Occipital lobe (tissue), 2 donors: ENCODE measurements around the gene PGAM4. TPM values are rescaled to one million over a fixed set of nuclear protein-coding genes. Genes with fewer than 3 reads are reported as not detected.
"Not testable (repeated sequence)": the region's sequence is repeated elsewhere in the genome, so short reads cannot be mapped to it uniquely, and the experiment has no call there.

Source experiments
- DNase-seq: peaks from one replicate; lab custom pipeline; 2025; lab: John Stamatoyannopoulos, UW
- total RNA-seq: library from RNA; depleted of rRNA; stranded (reverse); fragments of >200 nt; gene quantifications from one replicate; pipeline ENCODE4 v1.2.3, GENCODE V29; 2014

The PGAM4 gene
- not detected for total RNA-seq

DNA sequence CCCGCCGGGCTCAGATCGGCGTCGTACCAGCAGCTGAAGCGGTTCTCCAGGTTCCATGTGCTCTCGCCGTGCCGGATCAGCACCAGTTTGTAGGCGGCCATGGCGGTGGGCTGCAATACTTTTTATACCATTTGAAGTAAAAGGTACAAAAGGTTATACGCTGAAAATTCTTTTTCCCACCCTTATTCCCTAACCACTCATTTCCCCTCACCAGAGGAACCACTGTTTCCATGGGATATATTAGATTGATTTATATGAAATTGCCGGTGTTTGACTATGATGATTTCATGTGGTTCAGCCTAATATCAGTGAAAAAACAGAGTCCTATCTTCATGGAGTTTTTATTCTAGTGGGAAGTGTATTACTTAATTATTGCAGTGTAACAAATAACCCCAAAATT lies at the start of gene PGAM4:
Gene PGAM4, minus strand, starts transcription at position 101 of the 400 bp plus-strand sequence. Its CDS starts 0 bp downstream, at position 101.
- no peak for DNase-seq

DNA sequence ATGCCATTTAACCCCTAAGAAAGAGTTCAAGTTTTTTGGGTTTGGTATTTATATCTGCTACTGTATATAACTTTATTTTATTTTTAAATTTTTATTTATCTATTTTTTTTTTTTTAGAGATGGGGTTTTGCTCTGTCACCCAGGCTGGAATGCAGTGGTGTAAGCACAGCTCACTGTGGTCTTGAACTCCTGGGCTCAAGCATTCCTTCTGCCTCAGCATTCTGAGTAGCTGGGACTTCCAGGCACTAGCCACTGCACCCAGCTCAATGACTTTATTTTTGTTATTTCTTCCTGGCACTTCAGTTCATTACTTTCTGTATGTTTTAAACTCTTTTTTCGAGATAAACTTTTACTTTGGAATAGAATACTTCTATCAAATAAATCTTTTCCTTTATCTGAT lies 42.4 kb upstream of the PGAM4 start:
- DNase-seq: no peak

DNA sequence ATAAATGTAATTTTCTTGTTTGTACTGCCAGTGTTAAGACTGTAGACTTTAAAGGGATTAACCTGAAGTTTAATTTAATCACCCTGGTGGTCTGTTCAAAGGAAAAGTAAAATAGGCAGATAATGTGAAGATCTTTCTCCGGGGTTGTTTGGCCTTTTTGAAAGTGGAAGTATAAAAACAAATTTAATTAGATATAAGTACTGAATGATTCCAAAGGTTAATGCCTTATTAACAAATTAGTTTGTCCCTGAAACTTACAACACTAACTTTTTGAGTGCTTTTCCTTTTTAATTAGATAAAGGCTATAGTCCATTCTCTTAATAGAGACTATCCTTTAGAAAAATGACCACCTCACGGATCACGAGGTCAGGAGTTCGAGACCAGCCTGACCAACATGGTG lies 10.4 kb upstream of the PGAM4 start:
- DNase-seq: no peak

DNA sequence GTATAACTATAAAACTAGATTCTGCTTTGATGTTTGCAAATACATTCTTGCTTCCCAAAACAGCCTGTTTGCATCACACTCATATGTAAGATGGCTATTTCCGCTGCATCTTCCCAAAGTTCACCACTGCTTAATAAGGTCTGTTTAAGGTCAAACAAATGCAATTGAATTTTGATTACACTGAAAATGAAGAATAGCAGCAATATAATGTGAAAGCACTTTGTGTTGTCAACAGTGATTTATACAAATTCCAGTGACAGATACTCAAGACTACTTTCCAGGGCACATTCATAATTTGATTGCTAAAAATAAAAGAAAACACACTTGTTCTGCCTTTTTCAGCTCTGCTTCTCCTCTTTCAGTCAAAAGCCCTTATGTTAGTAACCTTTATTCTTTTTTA lies 8.1 kb upstream of the PGAM4 start:
- DNase-seq: no peak

DNA sequence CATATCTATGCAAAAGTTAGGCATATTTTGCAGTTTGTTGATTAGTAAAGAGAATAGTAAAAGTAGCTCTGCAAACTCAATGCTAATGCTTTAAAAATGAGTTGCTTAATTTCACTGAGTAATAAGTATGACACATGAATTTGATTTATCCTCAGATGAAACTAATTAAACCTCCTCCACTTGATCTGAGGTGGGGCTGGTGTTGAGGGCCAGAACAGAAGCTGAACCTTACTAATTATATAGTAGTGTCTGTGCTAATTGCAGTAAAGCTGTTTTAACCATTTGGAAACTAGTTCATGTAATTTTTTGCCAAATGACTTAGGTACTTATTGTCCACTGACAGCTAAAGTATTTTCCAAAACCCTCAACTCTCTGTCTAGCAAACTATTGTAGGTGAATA lies 7.7 kb upstream of the PGAM4 start:
- no peak for DNase-seq

DNA sequence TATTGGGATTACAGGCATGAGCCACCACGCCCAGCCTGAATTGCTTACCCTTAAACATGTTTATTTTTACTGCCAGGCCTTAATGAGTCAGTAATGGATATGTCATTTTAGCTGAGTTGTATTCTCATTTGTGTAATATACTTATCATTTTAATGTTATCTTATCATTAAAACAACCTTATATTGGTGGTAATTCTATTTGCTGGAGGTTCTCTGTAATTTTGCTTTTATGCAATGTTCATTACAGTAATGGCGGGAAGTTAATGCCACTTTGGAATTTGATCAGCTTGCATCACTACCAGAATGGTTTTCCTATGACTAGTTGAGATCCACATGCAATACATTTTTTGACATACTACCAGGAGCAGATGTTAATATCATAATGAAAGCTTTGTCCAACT lies 6.3 kb upstream of the PGAM4 start:
- no peak for DNase-seq

DNA sequence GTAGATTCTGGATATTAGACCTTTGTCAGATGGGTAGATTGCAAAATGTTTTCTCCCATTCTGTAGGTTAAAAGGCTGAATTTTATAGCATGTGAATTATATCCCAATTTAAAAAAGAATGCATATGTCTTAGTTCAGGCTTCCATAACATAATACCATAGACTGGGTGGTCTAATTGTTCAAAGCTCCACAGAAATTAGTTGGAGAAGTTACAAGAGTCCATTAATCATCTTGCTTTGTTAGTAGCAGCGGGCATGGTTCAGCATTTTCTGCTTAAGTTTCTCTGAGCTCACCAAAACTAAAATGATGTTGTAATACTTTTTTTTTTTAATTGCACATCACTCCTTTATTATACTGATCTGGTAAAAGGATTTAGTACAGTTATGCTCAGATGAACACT lies 1.8 kb downstream of the PGAM4 start:
- no peak for DNase-seq

DNA sequence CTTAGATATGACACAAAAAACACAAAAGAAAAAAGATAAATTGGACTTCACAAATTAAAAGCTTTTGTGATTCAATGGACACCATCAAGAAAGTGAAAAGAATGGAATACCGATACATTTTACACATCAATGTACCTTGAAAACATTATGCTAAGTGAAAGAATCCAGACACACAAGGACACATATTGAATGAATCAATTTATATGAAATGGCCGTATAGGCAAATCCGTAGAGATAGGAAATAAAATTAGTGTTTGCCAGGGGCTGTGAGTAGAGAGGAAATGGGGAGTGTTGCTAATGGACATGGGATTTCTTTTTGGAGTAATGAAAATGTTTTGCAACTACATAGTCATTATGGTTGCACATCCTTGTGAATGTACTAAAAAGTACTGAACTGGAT lies 3.1 kb downstream of the PGAM4 start:
- DNase-seq: no peak

DNA sequence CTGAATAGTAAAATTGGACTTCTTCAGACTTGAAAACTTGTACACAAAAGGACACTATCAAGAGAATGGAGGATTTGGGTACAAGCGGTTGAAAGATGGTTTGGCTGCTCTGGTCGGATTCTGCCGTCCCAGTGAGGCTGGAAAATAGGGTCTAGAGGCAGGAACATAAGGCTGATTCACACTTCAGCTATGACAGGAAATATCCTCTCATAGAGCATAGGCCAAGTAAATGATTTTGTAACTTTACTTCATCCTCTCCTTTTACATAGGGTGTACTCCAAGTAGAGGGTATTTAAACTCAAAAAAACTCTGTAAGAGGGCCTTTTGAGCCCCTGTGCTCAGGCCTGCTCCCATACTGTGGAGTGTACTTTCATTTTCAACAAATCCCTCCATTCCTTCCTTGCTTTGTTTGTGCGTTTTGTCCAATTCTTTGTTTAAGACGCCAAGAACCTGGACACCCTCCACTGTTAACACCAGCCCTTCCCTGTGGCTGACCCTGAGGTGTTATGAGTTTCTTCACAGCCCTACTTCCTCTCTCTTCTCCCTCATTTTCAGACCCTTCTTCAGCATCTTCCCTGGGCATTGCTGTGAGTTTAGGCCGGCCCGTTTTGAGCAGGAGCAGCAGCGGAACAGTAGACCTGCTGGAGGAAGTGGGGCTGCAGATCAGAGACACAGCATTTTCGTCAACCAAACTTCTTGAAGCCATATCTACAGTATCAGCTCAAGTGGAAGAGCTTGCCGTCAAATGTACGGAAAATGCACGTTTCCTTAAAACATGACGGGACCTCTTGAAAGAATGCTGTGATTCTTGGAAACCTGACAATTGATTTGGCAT lies 7.2 kb downstream of the PGAM4 start:
- DNase-seq: no peak

DNA sequence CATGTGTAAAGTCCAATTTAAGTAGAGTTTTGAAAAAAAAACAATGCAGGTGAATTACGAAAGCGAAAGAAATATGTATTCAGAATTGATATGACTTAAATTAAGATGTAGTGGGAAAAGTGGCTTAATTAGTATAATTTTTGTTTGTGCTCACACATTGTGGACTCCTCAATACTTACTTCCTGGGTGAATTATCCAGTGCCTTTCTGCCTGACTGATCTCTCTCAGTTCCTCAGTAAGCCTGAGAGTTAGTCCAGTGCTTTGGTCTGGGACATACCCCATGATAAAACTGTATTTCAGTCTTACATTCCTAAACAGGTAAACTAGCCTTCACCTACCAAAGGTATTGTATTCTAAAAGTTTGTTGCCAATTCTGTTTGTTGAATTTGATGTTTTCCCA lies 8.4 kb downstream of the PGAM4 start:
- no peak for DNase-seq

DNA sequence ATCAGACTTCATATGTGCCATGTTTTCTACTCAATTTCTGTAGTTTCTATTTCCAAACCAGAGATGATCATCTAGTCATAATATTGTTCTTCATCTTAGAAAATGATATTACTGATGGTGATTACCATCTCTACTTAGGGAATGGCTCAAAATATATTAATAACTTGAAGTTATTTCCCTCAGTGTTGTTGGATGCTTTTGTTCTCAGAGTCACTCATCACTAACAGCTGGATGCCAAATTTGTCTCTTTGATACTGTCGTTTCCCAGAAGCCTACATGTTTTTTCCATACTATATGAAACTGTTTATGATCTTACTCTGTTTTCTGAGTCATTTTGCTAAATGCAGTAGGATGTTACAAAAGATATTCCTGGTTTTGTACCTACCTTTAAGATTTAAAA lies 8.9 kb downstream of the PGAM4 start:
- DNase-seq: no peak

DNA sequence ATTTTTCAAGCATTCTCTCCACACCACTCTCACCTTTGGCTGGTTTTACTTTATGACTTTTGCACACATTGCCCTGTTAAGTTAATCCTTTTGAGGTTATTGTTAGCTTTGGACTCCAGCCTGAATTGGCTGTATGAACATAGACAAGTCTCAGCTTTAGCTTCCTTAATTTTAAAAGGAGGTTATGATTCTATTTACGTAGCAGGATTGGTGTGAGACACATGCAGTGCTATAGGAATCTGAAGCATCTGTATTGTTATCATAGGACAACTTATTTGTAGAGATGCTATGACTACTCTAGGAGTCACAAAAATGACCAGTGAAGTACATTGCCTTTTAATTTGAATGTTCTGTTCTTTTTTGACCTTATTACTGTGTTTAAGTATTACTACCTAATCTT lies 15.7 kb downstream of the PGAM4 start:
- DNase-seq: no peak

DNA sequence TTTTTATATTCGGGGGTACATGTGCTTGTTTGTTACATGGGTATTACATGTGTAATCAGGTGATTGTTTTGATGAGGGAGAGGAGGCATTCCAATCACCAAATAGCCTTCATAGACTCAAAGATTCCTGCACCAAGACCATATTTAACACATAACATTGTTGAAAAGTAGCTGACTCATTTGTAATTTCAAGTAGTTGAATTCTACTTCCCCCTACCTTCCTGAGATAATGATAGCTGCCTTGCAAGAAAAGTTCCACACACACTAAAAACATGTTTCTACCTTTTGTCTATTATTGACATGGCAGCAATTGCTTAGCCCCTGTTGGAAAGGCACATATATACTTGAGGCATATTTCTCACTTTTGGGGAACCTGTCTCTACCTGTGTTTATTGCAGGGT lies 16.1 kb downstream of the PGAM4 start:
- DNase-seq: no peak

DNA sequence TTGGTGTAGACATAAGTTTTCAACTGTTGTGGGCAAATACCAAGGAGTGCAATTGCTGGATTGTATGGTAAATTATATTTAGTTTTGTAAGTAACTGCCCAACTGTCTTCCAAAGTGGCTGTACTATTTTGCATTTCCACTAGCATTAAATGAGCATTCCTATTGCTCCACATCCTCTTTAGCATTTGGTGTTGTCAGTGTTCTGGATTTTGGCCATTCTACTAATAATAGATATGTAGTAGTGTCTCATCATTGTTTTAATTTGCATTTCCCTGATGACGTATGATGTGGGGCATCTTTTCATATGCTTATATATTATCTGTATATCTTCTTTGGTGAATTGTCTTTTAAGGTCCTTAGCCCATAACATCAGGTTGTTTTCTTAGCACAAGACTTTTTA lies 17.3 kb downstream of the PGAM4 start:
- no peak for DNase-seq

DNA sequence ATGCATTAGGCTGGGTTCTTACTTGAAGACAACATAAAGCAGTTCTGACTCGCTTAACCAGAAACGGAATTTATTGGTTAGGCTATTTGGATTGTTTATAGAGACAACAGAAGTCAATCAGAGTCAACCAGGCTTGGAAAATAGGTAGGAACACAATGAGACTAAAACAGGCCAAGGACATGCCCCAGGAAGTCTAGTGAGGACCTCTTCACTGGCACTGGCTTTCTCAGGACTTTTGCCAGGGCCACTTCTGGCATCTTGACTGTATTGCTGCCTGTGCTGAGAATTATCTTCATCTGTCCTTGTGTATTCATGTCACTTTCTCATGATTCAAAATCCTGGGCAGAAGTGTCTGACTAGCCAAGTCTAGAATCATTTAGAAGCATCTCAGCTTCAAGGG lies 19.6 kb downstream of the PGAM4 start:
- DNase-seq: no peak

DNA sequence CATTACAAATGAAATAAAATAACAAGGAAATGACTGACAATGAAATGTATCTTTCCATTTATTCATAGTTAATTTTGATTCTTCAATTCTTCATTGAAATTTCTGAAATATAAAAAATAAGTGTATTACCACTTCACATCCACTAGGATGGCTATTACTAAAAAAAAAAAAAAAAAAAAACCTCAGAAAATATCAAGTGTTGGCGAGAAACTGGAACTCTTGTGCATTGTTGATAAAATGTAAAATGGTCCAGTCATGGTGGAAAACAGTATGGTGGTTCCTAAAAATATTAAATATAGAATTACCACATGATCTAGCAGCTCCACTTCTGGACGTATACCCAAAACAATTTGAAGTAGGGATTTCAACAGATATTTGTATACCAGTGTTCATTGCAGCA lies 22.9 kb downstream of the PGAM4 start:
- no peak for DNase-seq

DNA sequence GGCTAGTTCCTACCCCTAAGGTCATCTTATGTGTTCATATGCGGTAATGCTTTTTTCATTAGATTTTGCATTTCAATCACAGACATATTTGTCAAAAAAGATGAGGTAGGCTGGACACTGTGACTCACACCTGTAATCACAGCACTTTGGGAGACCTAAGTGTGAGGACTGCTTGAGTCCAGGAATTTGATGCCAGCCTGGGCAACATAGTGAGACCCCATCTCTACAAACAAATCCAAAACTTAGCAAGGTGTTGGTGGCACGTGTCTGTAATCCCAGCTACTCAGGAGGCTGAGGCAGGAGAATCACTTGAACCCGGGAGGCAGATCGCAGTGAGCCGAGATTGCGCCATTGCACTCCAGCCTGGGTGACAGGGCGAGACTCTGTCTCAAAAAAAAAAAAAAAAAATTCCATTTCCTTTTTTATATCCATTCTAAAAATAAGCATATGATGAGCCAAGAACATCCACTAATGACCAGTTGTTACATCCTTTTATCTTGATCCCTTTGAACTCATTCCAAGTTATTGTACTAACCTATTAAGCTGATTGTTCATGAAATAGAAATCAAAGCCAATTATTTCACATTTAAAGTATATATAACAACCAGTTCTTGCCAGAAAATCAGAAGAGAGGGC lies 23.4 kb downstream of the PGAM4 start:
- no peak for DNase-seq

DNA sequence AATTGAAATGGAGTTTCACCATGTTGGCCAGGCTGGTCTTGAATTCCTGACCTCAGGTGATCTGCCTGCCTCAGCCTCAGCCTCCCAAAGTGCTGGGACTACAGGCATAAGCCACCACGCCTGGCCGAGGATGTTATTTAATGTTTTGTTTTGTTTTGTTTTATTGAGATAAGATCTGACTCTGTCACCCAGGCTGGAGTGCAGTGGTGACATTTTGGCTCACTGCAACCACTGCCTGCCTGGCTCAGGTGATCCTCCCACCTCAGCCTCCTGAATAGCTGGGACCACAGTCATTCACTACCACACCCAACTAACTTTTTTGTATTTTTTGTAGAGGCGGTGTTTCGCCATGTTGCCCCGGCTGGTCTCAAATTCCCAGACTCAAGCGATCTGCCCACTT lies 24.4 kb downstream of the PGAM4 start:
- not testable (repeated sequence) for DNase-seq

DNA sequence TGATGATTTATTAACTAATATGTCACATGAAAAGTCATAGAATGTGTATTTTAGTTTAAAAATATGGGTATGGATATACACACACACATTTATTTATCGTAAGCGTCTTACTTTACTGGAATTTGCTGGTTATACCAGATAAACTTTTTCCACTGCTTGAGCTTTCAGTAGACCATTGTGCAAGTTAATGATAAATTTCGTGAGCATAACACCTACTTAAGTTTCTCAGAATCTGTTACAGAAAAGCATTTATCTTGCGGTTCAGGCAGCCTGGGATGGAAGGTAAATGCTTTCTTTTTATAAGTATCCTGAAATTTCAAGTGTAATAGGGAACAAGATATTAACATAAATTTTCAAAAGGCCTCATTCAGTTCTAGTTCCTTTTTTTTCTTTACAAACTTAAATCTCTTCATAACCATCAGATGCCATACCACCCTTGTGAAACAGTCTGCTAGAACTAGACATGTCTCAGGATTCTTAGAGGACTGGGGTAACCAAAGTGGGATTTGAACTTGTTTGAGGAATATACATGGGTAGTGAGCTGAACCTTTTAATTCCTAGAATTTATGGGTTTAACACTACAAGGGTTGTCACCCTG lies 31.3 kb downstream of the PGAM4 start:
- no peak for DNase-seq

DNA sequence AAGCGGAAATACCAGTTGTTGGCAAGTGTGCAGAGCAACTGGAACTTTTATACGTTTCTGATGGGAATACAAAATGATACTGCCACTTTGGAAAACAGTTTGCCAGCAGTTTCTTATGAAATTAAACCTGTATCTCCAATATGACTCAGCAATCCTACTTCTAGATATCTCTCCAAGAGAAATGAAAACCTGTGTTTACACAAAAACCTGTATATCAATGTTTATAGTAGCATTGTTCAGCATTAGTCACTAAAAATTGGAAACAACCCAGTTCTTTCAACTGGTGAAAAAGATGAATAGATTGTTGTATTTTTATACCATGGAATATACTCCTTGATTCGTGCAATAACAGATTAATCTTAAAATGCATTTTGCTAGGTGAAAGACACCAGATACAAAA lies 32.1 kb downstream of the PGAM4 start:
- DNase-seq: no peak

DNA sequence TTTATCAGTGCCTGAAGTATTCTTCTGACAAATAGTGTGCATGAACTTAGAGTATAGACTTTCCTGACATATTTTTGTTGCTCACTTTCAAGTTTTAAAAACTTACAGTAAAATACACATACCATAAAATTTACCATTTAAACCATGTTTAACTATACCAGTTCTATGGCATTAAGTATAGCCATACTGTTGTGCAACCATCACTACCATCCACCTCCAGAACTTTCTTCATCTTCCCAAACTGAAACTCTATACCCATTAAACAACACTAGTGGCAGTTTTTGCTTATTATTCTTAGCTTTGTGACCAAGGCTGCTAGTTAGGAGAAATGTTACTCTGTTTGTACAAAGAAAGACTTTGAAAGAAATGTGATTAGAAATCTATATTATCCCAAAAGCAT lies 33.1 kb downstream of the PGAM4 start:
- no peak for DNase-seq

DNA sequence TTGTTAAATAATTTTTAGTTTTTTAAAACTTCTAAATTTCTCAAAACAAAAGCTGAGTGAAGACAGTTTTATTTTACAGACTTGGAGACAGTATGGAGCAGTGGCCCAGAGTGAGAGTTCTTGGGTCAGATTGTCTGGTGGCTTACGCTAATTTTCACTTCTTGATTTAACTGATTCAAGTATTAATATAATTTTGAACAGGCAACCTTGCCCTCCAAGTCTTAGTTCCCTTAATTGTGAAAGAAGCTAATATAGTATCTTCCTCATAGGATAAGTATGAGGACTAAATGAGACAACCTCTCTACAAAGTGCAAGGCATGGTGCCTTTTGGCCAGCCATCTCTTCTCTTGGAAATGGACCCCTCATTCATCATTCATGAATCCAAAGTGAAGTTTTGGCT lies 33.6 kb downstream of the PGAM4 start:
- DNase-seq: no peak

DNA sequence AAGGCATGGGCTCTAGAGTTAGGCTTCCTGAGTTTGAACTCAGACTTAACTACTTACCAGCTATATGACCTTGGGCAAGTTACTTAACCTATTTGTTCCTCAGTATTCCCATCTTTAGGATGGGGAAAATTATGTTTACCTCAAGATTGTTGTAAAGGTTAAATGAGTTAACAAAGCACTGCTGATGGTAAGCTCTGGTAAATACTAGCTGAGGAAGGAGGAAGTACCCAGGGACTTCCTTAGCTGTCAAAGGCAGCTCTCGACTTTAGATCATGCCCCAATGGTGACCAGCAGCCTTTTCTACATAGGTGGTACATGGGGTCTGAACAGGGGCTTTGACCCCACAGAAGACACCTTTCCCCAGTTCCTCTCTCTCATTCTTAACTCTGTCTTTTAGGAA lies 38.9 kb downstream of the PGAM4 start:
- DNase-seq: no peak
